ENCODE measurements around the gene JADE2. TPM values are rescaled to one million over a fixed set of nuclear protein-coding genes. Genes with fewer than 3 reads are reported as not detected.

Gene JADE2
- polyA plus RNA-seq, 3 donors = 2.1 to 10.2 (median 3.1) TPM

DNA sequence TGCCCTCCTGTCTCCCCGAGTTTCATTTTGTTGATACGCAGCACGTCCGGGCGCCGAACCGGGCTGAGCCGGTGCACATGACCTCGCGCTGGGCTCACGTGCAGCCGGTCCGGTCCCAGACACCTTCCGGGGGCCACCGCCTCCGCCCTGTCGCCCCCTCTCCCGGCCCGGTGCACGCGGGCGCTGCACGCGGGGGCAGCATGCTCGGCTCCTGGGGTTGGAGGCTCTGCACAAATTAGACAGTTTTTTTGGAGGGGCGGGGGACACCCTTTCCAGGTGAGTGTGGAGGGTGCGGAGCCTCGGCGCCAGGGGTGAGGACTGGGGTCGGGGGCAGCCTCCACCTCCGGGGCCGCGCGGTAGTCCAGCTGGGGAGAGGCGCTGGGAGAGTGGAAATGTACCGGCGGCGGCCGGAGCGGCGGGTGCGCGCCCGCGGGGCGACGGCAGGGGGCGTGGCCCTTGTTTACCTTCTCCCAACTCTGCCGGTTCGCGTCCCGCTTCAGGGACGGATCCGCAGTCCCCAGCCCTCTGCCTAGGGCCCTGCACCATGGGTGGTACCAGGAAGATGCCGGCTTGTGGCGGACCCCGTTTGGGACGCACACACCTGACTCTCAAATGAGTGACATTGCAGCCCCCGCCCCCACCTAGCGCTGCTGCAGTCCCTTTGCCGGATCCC, 1.1 kb downstream of the JADE2 start:
- Histone ChIP-seq H3K4me1 (ENCODE audit: control insufficient read depth in 1 of 2, insufficient read depth in 2 of 2, low read length in 2 of 2) (peaks cover 14 to 25% of the 10 kb centered on the region in 2 donors), H3K4me2 (replicated peaks; ENCODE audit: extremely low read depth, low read length, poor library complexity, severe bottlenecking) (peak overlapping the region; percentile 100), H3K79me2 (ENCODE audit: insufficient read depth, low read length) (peaks cover 54% of the 10 kb centered on the region), H2AFZ (ENCODE audit: insufficient read depth, low read depth, low read length, poor library complexity, severe bottlenecking) (peak overlapping the region; percentile 84), H3K4me3 (replicated peaks in 1 of 3; ENCODE audit: low read depth in 2 of 3, low read length in 3 of 3) (peak overlapping the region; percentile 72 to 98 (median 93)), H3K36me3 (replicated peaks in 1 of 2; ENCODE audit: control insufficient read depth in 1 of 2, insufficient read depth in 2 of 2, low read length in 2 of 2) (no peaks in the 10 kb centered on the region), H3K27me3 (ENCODE audit: control insufficient read depth in 2 of 2, insufficient read depth in 2 of 2, low read length in 2 of 2) (no peaks in the 10 kb centered on the region), H3K9ac (ENCODE audit: insufficient read depth, low read length, poor library complexity, severe bottlenecking) (peak overlapping the region; percentile 89), H3K27ac (ENCODE audit: low read depth in 1 of 2, low read length in 2 of 2) (peak overlapping the region; percentile 23 to 95), H3K9me3 (replicated peaks in 1 of 2; ENCODE audit: control insufficient read depth in 1 of 2, insufficient read depth in 1 of 2, low read length in 2 of 2) (no peaks in the 10 kb centered on the region), H4K20me1 (ENCODE audit: insufficient read depth, low read length) (peaks cover 39% of the 10 kb centered on the region)
- no peaks in the 10 kb centered on the region for H3K9me3 Mint-ChIP-seq
- H3K36me3 Mint-ChIP-seq = no peaks in the 10 kb centered on the region
- peak overlapping the region in 5 of 7 donors; percentile 30 to 89 (median 70) for H3K27ac Mint-ChIP-seq
- intact Hi-C loops (cut with micrococcal nuclease) = loop anchor here (5.0 to 10.0 kb wide), 6 partner anchors 51 to 302 kb away; partner anchors contain the start of genes UBE2B (in 2 of the 2), CDKN2AIPNL (in 1 of the 2) and PPP2CA (in 1 of the 2)
- peaks cover 1 to 7% (median 2%) of the 10 kb centered on the region in 3 donors for H3K27me3 Mint-ChIP-seq (ENCODE audit: low read depth in 3 of 3)
- peak overlapping the region; percentile 90 to 97 for H3K4me3 Mint-ChIP-seq
- H3K4me1 Mint-ChIP-seq = peaks cover 22% of the 10 kb centered on the region
- WGBS (ENCODE audit: insufficient coverage) = under 1% methylated on average over 49 of the region's 61 CpGs
- TF ChIP-seq, protein P1, sequence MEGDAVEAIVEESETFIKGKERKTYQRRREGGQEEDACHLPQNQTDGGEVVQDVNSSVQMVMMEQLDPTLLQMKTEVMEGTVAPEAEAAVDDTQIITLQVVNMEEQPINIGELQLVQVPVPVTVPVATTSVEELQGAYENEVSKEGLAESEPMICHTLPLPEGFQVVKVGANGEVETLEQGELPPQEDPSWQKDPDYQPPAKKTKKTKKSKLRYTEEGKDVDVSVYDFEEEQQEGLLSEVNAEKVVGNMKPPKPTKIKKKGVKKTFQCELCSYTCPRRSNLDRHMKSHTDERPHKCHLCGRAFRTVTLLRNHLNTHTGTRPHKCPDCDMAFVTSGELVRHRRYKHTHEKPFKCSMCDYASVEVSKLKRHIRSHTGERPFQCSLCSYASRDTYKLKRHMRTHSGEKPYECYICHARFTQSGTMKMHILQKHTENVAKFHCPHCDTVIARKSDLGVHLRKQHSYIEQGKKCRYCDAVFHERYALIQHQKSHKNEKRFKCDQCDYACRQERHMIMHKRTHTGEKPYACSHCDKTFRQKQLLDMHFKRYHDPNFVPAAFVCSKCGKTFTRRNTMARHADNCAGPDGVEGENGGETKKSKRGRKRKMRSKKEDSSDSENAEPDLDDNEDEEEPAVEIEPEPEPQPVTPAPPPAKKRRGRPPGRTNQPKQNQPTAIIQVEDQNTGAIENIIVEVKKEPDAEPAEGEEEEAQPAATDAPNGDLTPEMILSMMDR (IDR thresholded peaks at IDR 0.05) = peak; percentile 78
- peak; percentile 25 to 47 (median 46) for DNase-seq

DNA sequence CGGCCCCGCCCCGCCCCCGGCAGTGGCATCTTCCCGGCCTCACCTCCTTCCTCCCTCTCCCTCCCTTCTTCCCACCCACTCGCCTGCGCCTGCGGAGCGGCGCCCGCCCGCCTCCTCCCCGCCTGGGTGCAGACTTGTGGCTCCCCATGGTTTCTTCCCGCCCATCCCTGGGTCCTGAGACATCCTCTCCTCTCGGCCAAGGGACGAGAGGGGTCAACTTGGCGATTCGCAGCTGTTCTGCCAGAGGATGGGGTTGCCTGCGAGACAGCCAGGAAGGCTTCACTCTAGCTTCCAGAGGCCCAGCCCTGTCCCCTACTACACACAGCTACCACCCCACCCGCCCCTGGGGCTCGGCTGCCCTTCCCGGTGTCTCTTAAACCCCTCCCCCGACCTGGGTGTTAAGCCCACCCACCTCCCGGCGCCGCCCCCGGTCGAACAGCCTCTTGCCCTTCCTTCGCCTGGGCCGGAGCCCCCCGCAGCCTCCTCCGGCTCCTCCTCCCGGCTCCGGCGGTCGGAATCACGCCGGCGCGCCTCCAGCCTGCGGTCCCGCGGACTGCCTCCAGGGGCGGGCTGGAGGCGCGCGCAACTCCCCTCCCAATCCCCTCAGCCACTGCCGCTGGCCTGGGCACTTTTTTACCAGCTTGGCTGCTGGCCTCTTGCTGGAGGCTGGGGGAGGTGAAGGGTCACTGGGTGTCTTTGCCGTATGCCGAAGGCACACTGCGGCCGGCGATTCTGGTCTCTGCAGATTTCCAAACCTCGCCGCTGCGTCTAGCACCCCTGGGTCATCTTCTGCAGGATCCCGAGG, 1.9 kb downstream of the JADE2 start:
- DNase-seq = peak; percentile 60 to 69 (median 60)
- Histone ChIP-seq H3K27ac (ENCODE audit: low read depth in 1 of 2, low read length in 2 of 2) (peak overlapping the region; percentile 23 to 95), H3K27me3 (ENCODE audit: control insufficient read depth in 2 of 2, insufficient read depth in 2 of 2, low read length in 2 of 2) (no peaks in the 10 kb centered on the region), H3K4me2 (replicated peaks; ENCODE audit: extremely low read depth, low read length, poor library complexity, severe bottlenecking) (peak overlapping the region; percentile 100), H3K36me3 (replicated peaks in 1 of 2; ENCODE audit: control insufficient read depth in 1 of 2, insufficient read depth in 2 of 2, low read length in 2 of 2) (no peaks in the 10 kb centered on the region), H3K9me3 (replicated peaks in 1 of 2; ENCODE audit: control insufficient read depth in 1 of 2, insufficient read depth in 1 of 2, low read length in 2 of 2) (no peaks in the 10 kb centered on the region), H3K4me1 (ENCODE audit: control insufficient read depth in 1 of 2, insufficient read depth in 2 of 2, low read length in 2 of 2) (peaks cover 14 to 25% of the 10 kb centered on the region in 2 donors), H4K20me1 (ENCODE audit: insufficient read depth, low read length) (peaks cover 45% of the 10 kb centered on the region), H3K9ac (ENCODE audit: insufficient read depth, low read length, poor library complexity, severe bottlenecking) (peak overlapping the region; percentile 89), H3K79me2 (ENCODE audit: insufficient read depth, low read length) (peaks cover 59% of the 10 kb centered on the region), H3K4me3 (replicated peaks in 1 of 3; ENCODE audit: low read depth in 2 of 3, low read length in 3 of 3) (peak overlapping the region; percentile 72 to 98 (median 93)), H2AFZ (ENCODE audit: insufficient read depth, low read depth, low read length, poor library complexity, severe bottlenecking) (peak overlapping the region; percentile 84)
- H3K27me3 Mint-ChIP-seq (ENCODE audit: low read depth in 3 of 3) = peaks cover 1 to 7% (median 1%) of the 10 kb centered on the region in 3 donors
- H3K36me3 Mint-ChIP-seq = no peaks in the 10 kb centered on the region
- peak overlapping the region; percentile 41 to 89 (median 86) for H3K27ac Mint-ChIP-seq
- WGBS (ENCODE audit: insufficient coverage) = 1% methylated on average over 49 of the region's 57 CpGs
- intact Hi-C loops (cut with micrococcal nuclease) = loop anchor here (5.0 to 10.0 kb wide), 6 partner anchors 50 to 303 kb away; partner anchors contain the start of genes UBE2B (in 2 of the 2), CDKN2AIPNL (in 1 of the 2) and PPP2CA (in 1 of the 2)
- TF ChIP-seq, protein P1 (IDR thresholded peaks at IDR 0.05) = peak; percentile 65
- H3K9me3 Mint-ChIP-seq = no peaks in the 10 kb centered on the region
- peak overlapping the region; percentile 90 to 97 for H3K4me3 Mint-ChIP-seq
- H3K4me1 Mint-ChIP-seq = peaks cover 23% of the 10 kb centered on the region
